ENCODE data around the gene UROC1. TPM values are rescaled to one million over a fixed set of nuclear protein-coding genes. Genes with fewer than 3 reads are reported as not detected.

Gene UROC1
- polyA plus RNA-seq, 1 of the 3 experiments (the other 2 are of a cell fraction), result not detected

GRCh38 chr3:126524429-126524988, 6.9 kb upstream of the UROC1 start:
- no peaks in the 10 kb centered on the region for H3K79me2 ChIP-seq (ENCODE audit: insufficient read depth)
- peak overlapping the region; percentile 87 for H3K4me2 ChIP-seq
- no peaks in the 10 kb centered on the region for H3F3A ChIP-seq (replicated peaks; ENCODE audit: insufficient read depth)
- CTCF ChIA-PET, result interaction anchor here (0.8 to 4.2 kb wide), 7 partner anchors 13 to 1023 kb away, joined by 3 to 45 read pairs (median 4); no protein-coding TSS in a partner anchor
- H3K36me3 ChIP-seq (replicated peaks in 1 of 2; ENCODE audit: control insufficient read depth in 1 of 2, insufficient read depth in 2 of 2, low read length in 1 of 2), result no peaks in the 10 kb centered on the region
- TF ChIP-seq FOSL2 (IDR thresholded peaks at IDR 0.05; ENCODE audit: borderline replicate concordance, low read depth) (no peak), NRF1 (IDR thresholded peaks at IDR 0.05; ENCODE audit: low read depth, low read length) (peak; percentile 57)
- no peaks in the 10 kb centered on the region for H4K20me1 ChIP-seq (ENCODE audit: insufficient read depth)
- H3K9me3 ChIP-seq, result no peaks in the 10 kb centered on the region
- peak; percentile 86 for DNase-seq
- peak overlapping the region; percentile 56 to 65 for H3K4me3 ChIP-seq (ENCODE audit: low read depth in 2 of 2, low read length in 1 of 2)
- H2AFZ ChIP-seq (ENCODE audit: low read depth), result peak overlapping the region; percentile 76; the same call in 1 of the 2 replicates
- POLR2A ChIA-PET, result no interaction called here
- H3K9me2 ChIP-seq, result no peaks in the 10 kb centered on the region
- H3K27ac ChIP-seq (ENCODE audit: low read depth in 2 of 2, low read length in 1 of 2), result no peak overlapping the region
- H3K9ac ChIP-seq, result no peak overlapping the region
- H3K4me1 ChIP-seq (ENCODE audit: control insufficient read depth in 1 of 2, insufficient read depth in 2 of 2, low read depth in 1 of 2, low read length in 1 of 2), result peaks cover 0 to 31% of the 10 kb centered on the region in 2 experiments; a peak in 1 of 4 replicates
- 15% methylated on average over 12 of the region's 31 CpGs for WGBS (ENCODE audit: low lambda C conversion rate)
- H3K27me3 ChIP-seq (ENCODE audit: insufficient read depth), result no peaks in the 10 kb centered on the region; the same call in 1 of the 2 replicates

GRCh38 chr3:126523745-126524428, 6.3 kb upstream of the UROC1 start, which contains the start of gene CHST13:
Gene CHST13, plus strand, starts transcription at chr3:126524155. Its CDS starts 178 bp downstream, at chr3:126524333.
- Histone ChIP-seq H3K9ac (no peak within 1 kb of the TSS), H4K20me1 (ENCODE audit: insufficient read depth) (no peaks in the 10 kb centered on the region), H3K9me2 (no peaks in the 10 kb centered on the region), H3K4me2 (peak within 1 kb of the TSS; percentile 87), H3K79me2 (ENCODE audit: insufficient read depth) (no peaks in the 10 kb centered on the region), H2AFZ (ENCODE audit: low read depth) (peak within 1 kb of the TSS; percentile 76; the same call in 1 of the 2 replicates), H3F3A (replicated peaks; ENCODE audit: insufficient read depth) (no peaks in the 10 kb centered on the region), H3K9me3 (no peaks in the 10 kb centered on the region), H3K27ac (ENCODE audit: low read depth in 2 of 2, low read length in 1 of 2) (no peak within 1 kb of the TSS), H3K36me3 (replicated peaks in 1 of 2; ENCODE audit: control insufficient read depth in 1 of 2, insufficient read depth in 2 of 2, low read length in 1 of 2) (no peaks in the 10 kb centered on the region), H3K4me3 (ENCODE audit: low read depth in 2 of 2, low read length in 1 of 2) (peak within 1 kb of the TSS; percentile 56 to 65), H3K4me1 (ENCODE audit: control insufficient read depth in 1 of 2, insufficient read depth in 2 of 2, low read depth in 1 of 2, low read length in 1 of 2) (peaks cover 0 to 25% of the 10 kb centered on the region in 2 experiments; a peak in 1 of 4 replicates), H3K27me3 (ENCODE audit: insufficient read depth) (no peaks in the 10 kb centered on the region; the same call in 1 of the 2 replicates)
- TF ChIP-seq EP300 (IDR thresholded peaks at IDR 0.05; ENCODE audit: borderline replicate concordance in 1 of 2, low read depth in 1 of 2, low read length in 1 of 2) (no peak), MXI1 (IDR thresholded peaks at IDR 0.05; ENCODE audit: low read depth, low read length) (peak; percentile 57; the same call in 1 of the 2 replicates)
- CTCF ChIA-PET, result interaction anchor here (0.6 to 4.2 kb wide), 12 partner anchors 13 to 1024 kb away, joined by 3 to 45 read pairs (median 6); partner anchors contain the start of gene TXNRD3
- 15% methylated on average over 10 of the region's 56 CpGs for WGBS (ENCODE audit: low lambda C conversion rate)
- DNase-seq, result peak; percentile 91
- POLR2A ChIA-PET, result interaction anchor here (0.6 kb wide), 1 partner anchor 11 kb away, joined by 3 read pairs; no protein-coding TSS in a partner anchor

- CTCF ChIA-PET, result interaction anchor here (0.7 to 4.2 kb wide), 29 partner anchors 9 to 1026 kb away, joined by 3 to 45 read pairs (median 5); partner anchors contain the start of gene TXNRD3
- 2% methylated on average over 6 of the region's 6 CpGs for WGBS (ENCODE audit: low lambda C conversion rate)
- no peaks in the 10 kb centered on the region for H3K9me2 ChIP-seq
- no peaks in the 10 kb centered on the region; the same call in 1 of the 2 replicates for H3K27me3 ChIP-seq (ENCODE audit: insufficient read depth)
- peak overlapping the region in 1 of 2 experiments; percentile 18; a peak in 1 of 4 replicates for H3K4me3 ChIP-seq (ENCODE audit: low read depth in 2 of 2, low read length in 1 of 2)
- H3K36me3 ChIP-seq (replicated peaks in 1 of 2; ENCODE audit: control insufficient read depth in 1 of 2, insufficient read depth in 2 of 2, low read length in 1 of 2), result no peaks in the 10 kb centered on the region
- TF ChIP-seq CTCF (IDR thresholded peaks at IDR 0.05), result peak; percentile 79
- TF ChIP-seq EP300 (IDR thresholded peaks at IDR 0.05; ENCODE audit: borderline replicate concordance in 1 of 2, low read depth in 1 of 2, low read length in 1 of 2), result no peak
- TF ChIP-seq RCOR1 (IDR thresholded peaks at IDR 0.05; ENCODE audit: low read length), result no peak
- no peak for TF ChIP-seq MXI1 (IDR thresholded peaks at IDR 0.05; ENCODE audit: low read depth, low read length)
- no peak for TF ChIP-seq USF2 (IDR thresholded peaks at IDR 0.05; ENCODE audit: borderline replicate concordance, low read depth, low read length)
- peak; percentile 82 for TF ChIP-seq SMC3 (IDR thresholded peaks at IDR 0.05; ENCODE audit: low read depth, low read length)
- peak; percentile 83 for TF ChIP-seq RAD21 (IDR thresholded peaks at IDR 0.05; ENCODE audit: low read length)
- peaks cover 0 to 18% of the 10 kb centered on the region in 2 experiments; a peak in 1 of 4 replicates for H3K4me1 ChIP-seq (ENCODE audit: control insufficient read depth in 1 of 2, insufficient read depth in 2 of 2, low read depth in 1 of 2, low read length in 1 of 2)
- no peaks in the 10 kb centered on the region for H4K20me1 ChIP-seq (ENCODE audit: insufficient read depth)
- H2AFZ ChIP-seq (ENCODE audit: low read depth), result no peak overlapping the region
- H3F3A ChIP-seq (replicated peaks; ENCODE audit: insufficient read depth), result no peaks in the 10 kb centered on the region
- H3K4me2 ChIP-seq, result no peak overlapping the region
- H3K27ac ChIP-seq (ENCODE audit: low read depth in 2 of 2, low read length in 1 of 2), result no peak overlapping the region
- no peaks in the 10 kb centered on the region for H3K79me2 ChIP-seq (ENCODE audit: insufficient read depth)
- no peak overlapping the region for H3K9ac ChIP-seq
- peak; percentile 88 for DNase-seq
- H3K9me3 ChIP-seq, result no peaks in the 10 kb centered on the region
- POLR2A ChIA-PET, result no interaction called here
Measured at GRCh38 chr3:126522363-126522788, 4.8 kb upstream of the UROC1 start.
